Transverse colon (tissue), 4 donors: ENCODE data around the gene DDB1.

Source experiments
- POLR2AphosphoS5 ChIP-seq, 3 donors: sonication (generic); formaldehyde crosslinking; IDR thresholded peaks; one replicate each; pipeline ENCODE4 v1.6.1; 2016; ENCODE audit warnings: antibody characterized with exemption in 3 of 3
- TF ChIP-seq, protein P1 (sequence below), 5 experiments: fragments of 200-600 bp in 3 of 5; fragments of 450-650 bp in 2 of 5; sonication (generic) in 3 of 5; IDR thresholded peaks; 1 replicate in 2 of 5; 2 replicates in 3 of 5; pipeline ENCODE4 v1.5.1; 2016 to 2017; ENCODE audit warnings: antibody characterized with exemption in 5 of 5, inconsistent platforms in 3 of 5, mild to moderate bottlenecking in 2 of 5, moderate library complexity in 1 of 5

- TF ChIP-seq, protein P1, sequence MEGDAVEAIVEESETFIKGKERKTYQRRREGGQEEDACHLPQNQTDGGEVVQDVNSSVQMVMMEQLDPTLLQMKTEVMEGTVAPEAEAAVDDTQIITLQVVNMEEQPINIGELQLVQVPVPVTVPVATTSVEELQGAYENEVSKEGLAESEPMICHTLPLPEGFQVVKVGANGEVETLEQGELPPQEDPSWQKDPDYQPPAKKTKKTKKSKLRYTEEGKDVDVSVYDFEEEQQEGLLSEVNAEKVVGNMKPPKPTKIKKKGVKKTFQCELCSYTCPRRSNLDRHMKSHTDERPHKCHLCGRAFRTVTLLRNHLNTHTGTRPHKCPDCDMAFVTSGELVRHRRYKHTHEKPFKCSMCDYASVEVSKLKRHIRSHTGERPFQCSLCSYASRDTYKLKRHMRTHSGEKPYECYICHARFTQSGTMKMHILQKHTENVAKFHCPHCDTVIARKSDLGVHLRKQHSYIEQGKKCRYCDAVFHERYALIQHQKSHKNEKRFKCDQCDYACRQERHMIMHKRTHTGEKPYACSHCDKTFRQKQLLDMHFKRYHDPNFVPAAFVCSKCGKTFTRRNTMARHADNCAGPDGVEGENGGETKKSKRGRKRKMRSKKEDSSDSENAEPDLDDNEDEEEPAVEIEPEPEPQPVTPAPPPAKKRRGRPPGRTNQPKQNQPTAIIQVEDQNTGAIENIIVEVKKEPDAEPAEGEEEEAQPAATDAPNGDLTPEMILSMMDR (IDR thresholded peaks at IDR 0.05), result no peak
- TF ChIP-seq POLR2AphosphoS5 (IDR thresholded peaks at IDR 0.05), result no peak
Observed at GRCh38 chr11:61264795-61265194, 68.1 kb downstream of the DDB1 start.
